CD4-positive, alpha-beta T cell (primary cell): ENCODE measurements around the gene TUBGCP2. TPM values are rescaled to one million over a fixed set of nuclear protein-coding genes. Genes with fewer than 3 reads are reported as not detected.

Source experiments
- ATAC-seq: fragments of 200-7000 bp; cut with Tn5 transposase; one replicate; pipeline ENCODE4 v1.10.0; 2022; ENCODE audit warnings: mild to moderate bottlenecking; ENCODE audit not compliant: poor library complexity
- CTCF ChIA-PET: fragments of 350-600 bp; sonication (Branson Sonifier 250); formaldehyde crosslinking; loops from one replicate; lab custom pipeline; 2021; ENCODE audit warnings: antibody characterized with exemption, inconsistent platforms; lab: Charles Lee
- POLR2A ChIA-PET: fragments of 350-600 bp; sonication (Branson Sonifier 250); formaldehyde crosslinking; loops from one replicate; lab custom pipeline; 2021; ENCODE audit warnings: antibody characterized with exemption, inconsistent platforms; lab: Charles Lee
- DNase-seq, 14 experiments: peaks; one replicate each; pipeline ENCODE4 v3.0.0-alpha.2; 2013 to 2020; ENCODE audit warnings: mixed read lengths in 2 of 14
- H3K27ac ChIP-seq, 2 donors: one replicate each; pipeline versions ENCODE4 v1.5.1 to v1.7.0; 2013; ENCODE audit warnings: low read length in 2 of 2, low read depth in 1 of 2, mild to moderate bottlenecking in 1 of 2
- H3K27me3 ChIP-seq, 2 experiments: 1 replicate in 1 of 2; 2 replicates in 1 of 2; pipeline versions ENCODE4 v1.6.1 to v1.7.0; 2013; ENCODE audit warnings: low read length in 2 of 2, control low read depth in 1 of 2, mild to moderate bottlenecking in 1 of 2, moderate library complexity in 1 of 2; ENCODE audit not compliant: insufficient read depth in 2 of 2, control insufficient read depth in 1 of 2
- H3K36me3 ChIP-seq: one replicate; pipeline ENCODE4 v1.6.1; 2013; ENCODE audit warnings: low read length, control low read depth; ENCODE audit not compliant: insufficient read depth
- H3K4me1 ChIP-seq: one replicate; pipeline ENCODE4 v1.6.1; 2013; ENCODE audit warnings: low read length, control low read depth; ENCODE audit not compliant: insufficient read depth
- H3K4me3 ChIP-seq: one replicate; pipeline ENCODE4 v1.5.1; 2013; ENCODE audit warnings: mild to moderate bottlenecking, low read length, moderate library complexity
- H3K9me3 ChIP-seq, 2 experiments: 1 replicate in 1 of 2; 2 replicates in 1 of 2; pipeline versions ENCODE4 v1.6.1 to v1.7.0; 2013; ENCODE audit warnings: low read length in 2 of 2, mild to moderate bottlenecking in 2 of 2, control low read depth in 1 of 2, moderate library complexity in 1 of 2; ENCODE audit not compliant: control insufficient read depth in 1 of 2, insufficient read depth in 1 of 2
- H3K27ac Mint-ChIP-seq: one replicate; pipeline ENCODE4 v1.8.0; 2020; ENCODE audit warnings: mixed read lengths
- H3K27me3 Mint-ChIP-seq: one replicate; pipeline ENCODE4 v1.8.0; 2021; ENCODE audit warnings: mixed read lengths
- H3K36me3 Mint-ChIP-seq: one replicate; pipeline ENCODE4 v1.8.0; 2021; ENCODE audit warnings: low read depth, mixed read lengths
- H3K4me1 Mint-ChIP-seq: one replicate; pipeline ENCODE4 v1.8.0; 2021; ENCODE audit warnings: low read depth, mixed read lengths
- H3K4me3 Mint-ChIP-seq: one replicate; pipeline ENCODE4 v1.8.0; 2020; ENCODE audit warnings: mild to moderate bottlenecking, mixed read lengths
- H3K9me3 Mint-ChIP-seq: one replicate; pipeline ENCODE4 v1.8.0; 2020; ENCODE audit warnings: mixed read lengths
- CTCF ChIP-seq: fragments of 200-600 bp; IDR thresholded peaks from one replicate; pipeline ENCODE4 v1.8.0; 2022; ENCODE audit warnings: antibody characterized with exemption, mild to moderate bottlenecking
- intact Hi-C, 2 experiments: fragments of 100-400 bp; cut with DNase I in 1 of 2; cut with micrococcal nuclease in 1 of 2; formaldehyde crosslinking; loops; one replicate each; pipeline versions ENCODE4 v1.15.1 to v1.9.0; 2023 to 2025; cut with DNase I, micrococcal nuclease
- total RNA-seq, 174 experiments: library from RNA in 2 of 174; stranded (reverse) in 2 of 174; gene quantifications; one replicate each; pipeline ENCODE4 v1.2.3 and lab custom pipeline; 2021 to 2026

The TUBGCP2 gene
- total RNA-seq, 2 experiments from 2014 or later: 89.3 to 94.2 TPM

- no peak for TF ChIP-seq CTCF
- DNase-seq (peak in 1 of 14 experiments; percentile 26), ATAC-seq (no peak)
- ChIA-PET POLR2A (no interaction called here), CTCF (no interaction called here)
- no peak overlapping the region for H3K4me3 ChIP-seq
- no peak overlapping the region for H3K27ac ChIP-seq
- peaks cover 0 to 3% of the 10 kb centered on the region in 2 experiments for H3K27me3 ChIP-seq
- Mint-ChIP-seq H3K27me3 (no peaks in the 10 kb centered on the region), H3K27ac (no peak overlapping the region), H3K9me3 (no peaks in the 10 kb centered on the region), H3K36me3 (no peaks in the 10 kb centered on the region), H3K4me1 (no peaks in the 10 kb centered on the region), H3K4me3 (no peak overlapping the region)
- intact Hi-C loops: no loop called here
- peaks cover 4% of the 10 kb centered on the region for H3K4me1 ChIP-seq
- H3K36me3 ChIP-seq: no peaks in the 10 kb centered on the region
- H3K9me3 ChIP-seq: peaks cover 0 to 1% of the 10 kb centered on the region in 2 experiments
Measured at GRCh38 chr10:133249094-133249780, 59.4 kb downstream of the TUBGCP2 start.

GRCh38 chr10:133248334-133248715, 60.3 kb downstream of the TUBGCP2 start:
- POLR2A ChIA-PET: no interaction called here
- TF ChIP-seq CTCF: no peak
- intact Hi-C loops: no loop called here

GRCh38 chr10:133247681-133248333, 60.9 kb downstream of the TUBGCP2 start:
- H3K4me3 Mint-ChIP-seq: no peak overlapping the region
- peaks cover 0 to 5% of the 10 kb centered on the region in 2 experiments for H3K9me3 ChIP-seq
- peaks cover 5% of the 10 kb centered on the region for H3K27me3 Mint-ChIP-seq
- peaks cover 4% of the 10 kb centered on the region for H3K4me1 ChIP-seq
- H3K36me3 Mint-ChIP-seq: no peaks in the 10 kb centered on the region
- no peak overlapping the region for H3K4me3 ChIP-seq
- no peak overlapping the region for H3K27ac Mint-ChIP-seq
- POLR2A ChIA-PET: no interaction called here
- H3K27ac ChIP-seq: no peak overlapping the region
- H3K4me1 Mint-ChIP-seq: no peaks in the 10 kb centered on the region
- peaks cover 2 to 9% of the 10 kb centered on the region in 2 experiments for H3K27me3 ChIP-seq
- TF ChIP-seq CTCF: no peak
- CTCF ChIA-PET: no interaction called here
- no peak for DNase-seq
- no peaks in the 10 kb centered on the region for H3K36me3 ChIP-seq
- H3K9me3 Mint-ChIP-seq: no peaks in the 10 kb centered on the region
- no peak for ATAC-seq
- intact Hi-C loops: no loop called here

More at GRCh38 chr10:133248334-133248715, 60.3 kb downstream of the TUBGCP2 start:
- Mint-ChIP-seq H3K4me1 (no peaks in the 10 kb centered on the region), H3K36me3 (no peaks in the 10 kb centered on the region), H3K9me3 (no peaks in the 10 kb centered on the region), H3K4me3 (no peak overlapping the region), H3K27ac (no peak overlapping the region), H3K27me3 (peaks cover under 1% of the 10 kb centered on the region)
- DNase-seq: no peak
- peaks cover 4% of the 10 kb centered on the region for H3K4me1 ChIP-seq
- peaks cover 0 to 5% of the 10 kb centered on the region in 2 experiments for H3K9me3 ChIP-seq
- H3K27me3 ChIP-seq: peaks cover 0 to 6% of the 10 kb centered on the region in 2 experiments
- CTCF ChIA-PET: no interaction called here
- no peak overlapping the region for H3K27ac ChIP-seq
- H3K36me3 ChIP-seq: no peaks in the 10 kb centered on the region
- H3K4me3 ChIP-seq: no peak overlapping the region
- ATAC-seq: no peak
